Activated B cell treated with CpG ODN at 0.5 μM for 24 hours (primary cell): ENCODE data around the gene TMEM256. TPM values are rescaled to one million over a fixed set of nuclear protein-coding genes. Genes with fewer than 3 reads are reported as not detected.

Experiments used
- ATAC-seq: fragments of 200-7000 bp; cut with Tn5 transposase; one replicate; pipeline ENCODE4 v1.10.0; 2021; ENCODE audit warnings: low read depth, mild to moderate bottlenecking, moderate library complexity
- CTCF ChIA-PET: fragments of 350-600 bp; sonication (Branson Sonifier 250); formaldehyde crosslinking; loops from one replicate; lab custom pipeline; 2021; ENCODE audit warnings: antibody characterized with exemption; lab: Charles Lee
- POLR2A ChIA-PET: fragments of 350-600 bp; sonication (Branson Sonifier 250); formaldehyde crosslinking; loops from one replicate; lab custom pipeline; 2021; ENCODE audit warnings: antibody characterized with exemption; lab: Charles Lee
- DNase-seq: peaks from one replicate; pipeline ENCODE4 v3.0.0; 2022
- H3K27ac Mint-ChIP-seq: one replicate; pipeline ENCODE4 v1.8.0; 2020; ENCODE audit warnings: mixed read lengths
- H3K27me3 Mint-ChIP-seq: one replicate; pipeline ENCODE4 v1.8.0; 2021; ENCODE audit warnings: mixed read lengths
- H3K36me3 Mint-ChIP-seq: one replicate; pipeline ENCODE4 v1.8.0; 2021; ENCODE audit warnings: low read depth, mixed read lengths
- H3K4me1 Mint-ChIP-seq: one replicate; pipeline ENCODE4 v1.8.0; 2021; ENCODE audit warnings: mixed read lengths
- H3K4me3 Mint-ChIP-seq: one replicate; pipeline ENCODE4 v1.8.0; 2020; ENCODE audit warnings: mild to moderate bottlenecking, mixed read lengths
- H3K9me3 Mint-ChIP-seq: one replicate; pipeline ENCODE4 v1.8.0; 2020; ENCODE audit warnings: mixed read lengths
- intact Hi-C: fragments of 100-400 bp; cut with micrococcal nuclease; formaldehyde crosslinking; loops from one replicate; pipeline ENCODE4 v1.15.1; 2024
- total RNA-seq: library from RNA; stranded (reverse); gene quantifications from 2 replicates; pipeline ENCODE4 v1.2.3, GENCODE V29; 2022
- TF ChIP-seq, protein P1 (sequence below): fragments of 200-600 bp; IDR thresholded peaks from one replicate; pipeline ENCODE4 v1.8.0; 2022; ENCODE audit warnings: antibody characterized with exemption, mild to moderate bottlenecking

Gene TMEM256
- total RNA-seq, 1 donor from 2014 or later: 98.2 TPM

DNA sequence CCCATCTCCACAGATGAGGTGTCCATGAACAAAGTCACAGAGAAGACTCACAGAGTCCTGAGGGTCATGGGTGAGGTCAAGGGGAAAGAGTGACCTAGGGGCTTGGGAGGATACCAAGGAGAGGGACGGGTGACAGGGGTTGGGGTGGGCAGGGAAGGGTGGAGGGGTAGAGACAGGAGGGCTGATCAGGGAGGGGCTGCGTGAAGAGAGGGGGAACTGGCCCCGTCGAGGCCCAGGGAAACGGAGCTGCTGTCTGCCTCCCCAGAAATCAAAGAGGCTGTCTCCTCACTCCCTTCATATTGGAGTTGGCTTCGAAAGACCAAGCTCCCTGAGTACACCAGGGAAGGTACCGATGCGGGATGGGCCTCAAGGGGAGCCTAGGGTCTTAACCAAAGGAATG, 48.3 kb downstream of the TMEM256 start:
- no peaks in the 10 kb centered on the region for H3K9me3 Mint-ChIP-seq
- H3K27ac Mint-ChIP-seq: no peak overlapping the region
- intact Hi-C loops: no loop called here
- H3K4me3 Mint-ChIP-seq: no peak overlapping the region
- DNase-seq (no peak), ATAC-seq (no peak)
- H3K4me1 Mint-ChIP-seq: peaks cover 31% of the 10 kb centered on the region
- POLR2A ChIA-PET: interaction anchor here (0.6 to 2.0 kb wide), 19 partner anchors 19 to 332 kb away, joined by 3 to 12 read pairs (median 4); partner anchors contain the start of genes ACAP1, CD68, FGF11 and MPDU1
- H3K27me3 Mint-ChIP-seq: no peaks in the 10 kb centered on the region
- TF ChIP-seq, protein P1, sequence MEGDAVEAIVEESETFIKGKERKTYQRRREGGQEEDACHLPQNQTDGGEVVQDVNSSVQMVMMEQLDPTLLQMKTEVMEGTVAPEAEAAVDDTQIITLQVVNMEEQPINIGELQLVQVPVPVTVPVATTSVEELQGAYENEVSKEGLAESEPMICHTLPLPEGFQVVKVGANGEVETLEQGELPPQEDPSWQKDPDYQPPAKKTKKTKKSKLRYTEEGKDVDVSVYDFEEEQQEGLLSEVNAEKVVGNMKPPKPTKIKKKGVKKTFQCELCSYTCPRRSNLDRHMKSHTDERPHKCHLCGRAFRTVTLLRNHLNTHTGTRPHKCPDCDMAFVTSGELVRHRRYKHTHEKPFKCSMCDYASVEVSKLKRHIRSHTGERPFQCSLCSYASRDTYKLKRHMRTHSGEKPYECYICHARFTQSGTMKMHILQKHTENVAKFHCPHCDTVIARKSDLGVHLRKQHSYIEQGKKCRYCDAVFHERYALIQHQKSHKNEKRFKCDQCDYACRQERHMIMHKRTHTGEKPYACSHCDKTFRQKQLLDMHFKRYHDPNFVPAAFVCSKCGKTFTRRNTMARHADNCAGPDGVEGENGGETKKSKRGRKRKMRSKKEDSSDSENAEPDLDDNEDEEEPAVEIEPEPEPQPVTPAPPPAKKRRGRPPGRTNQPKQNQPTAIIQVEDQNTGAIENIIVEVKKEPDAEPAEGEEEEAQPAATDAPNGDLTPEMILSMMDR: no peak
- CTCF ChIA-PET: interaction anchor here (0.7 to 4.2 kb wide), 24 partner anchors 10 to 332 kb away, joined by 3 to 31 read pairs (median 4); partner anchors contain the start of genes ACAP1, FGF11, MPDU1 and SENP3
- peaks cover 2% of the 10 kb centered on the region for H3K36me3 Mint-ChIP-seq

DNA sequence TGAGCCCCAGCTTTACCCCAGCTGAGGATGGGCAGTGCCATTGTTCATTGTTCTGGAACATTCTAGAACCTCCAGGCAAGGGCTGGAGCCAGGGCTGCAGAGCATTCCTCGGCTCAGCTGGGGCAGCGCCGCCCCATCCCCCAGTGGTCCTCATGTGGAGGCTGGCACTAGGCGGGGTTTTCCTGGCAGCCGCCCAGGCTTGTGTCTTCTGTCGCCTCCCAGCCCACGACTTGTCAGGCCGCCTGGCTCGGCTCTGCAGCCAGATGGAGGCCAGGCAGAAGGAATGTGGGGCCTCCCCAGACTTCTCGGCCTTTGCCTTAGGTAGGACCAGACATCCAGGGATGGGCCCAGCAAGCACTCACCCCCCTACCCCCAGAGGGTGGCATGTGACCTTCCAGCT, 48.8 kb downstream of the TMEM256 start, which contains the start of gene TMEM95:
Gene TMEM95, plus strand, starts transcription at position 104 of the 400 bp plus-strand sequence. Its CDS starts 49 bp downstream, at position 153.
- Mint-ChIP-seq H3K27ac (peak within 1 kb of the TSS; percentile 43), H3K4me3 (no peak within 1 kb of the TSS), H3K4me1 (peaks cover 36% of the 10 kb centered on the region), H3K36me3 (peaks cover 2% of the 10 kb centered on the region), H3K9me3 (no peaks in the 10 kb centered on the region), H3K27me3 (no peaks in the 10 kb centered on the region)
- POLR2A ChIA-PET: interaction anchor here (0.6 to 2.0 kb wide), 11 partner anchors 18 to 229 kb away, joined by 3 to 12 read pairs (median 6); partner anchors contain the start of genes ACAP1, CD68, FGF11 and MPDU1
- TF ChIP-seq, protein P1: no peak
- intact Hi-C loops: no loop called here
- DNase-seq (no peak), ATAC-seq (no peak)
- CTCF ChIA-PET: interaction anchor here (0.9 to 4.2 kb wide), 11 partner anchors 21 to 332 kb away, joined by 3 to 31 read pairs (median 7); partner anchors contain the start of genes MPDU1, SENP3, SOX15 and TNFSF13

DNA sequence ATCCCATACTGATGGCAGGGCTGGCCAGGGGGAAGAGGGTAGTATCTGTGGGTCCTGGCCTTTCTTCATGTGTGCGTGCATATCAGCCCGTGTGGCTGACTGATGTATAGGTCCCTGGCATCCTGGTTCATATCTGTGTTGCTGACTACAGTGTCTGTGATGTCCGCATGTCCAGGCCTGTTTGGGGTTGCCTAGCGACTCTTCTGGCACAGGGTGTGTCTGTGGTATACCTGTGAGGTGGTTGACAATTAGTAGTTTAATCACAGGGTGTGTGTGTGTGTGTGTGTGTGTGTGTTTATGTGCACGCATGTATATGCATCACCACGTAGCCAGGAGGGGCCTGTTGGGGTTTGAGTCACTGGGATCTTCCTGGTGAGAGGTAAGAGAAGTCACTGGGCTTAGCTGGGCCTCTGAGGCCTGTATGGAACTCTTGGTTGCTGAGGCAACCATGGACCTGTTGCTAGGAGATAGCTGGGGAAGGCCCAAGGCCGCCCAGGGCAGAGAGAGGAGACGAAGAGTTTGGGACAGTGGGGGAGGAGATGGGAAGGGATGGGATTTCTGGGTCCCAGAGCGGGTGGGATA, 49.5 kb downstream of the TMEM256 start:
- H3K4me1 Mint-ChIP-seq: peaks cover 42% of the 10 kb centered on the region
- peak overlapping the region; percentile 43 for H3K27ac Mint-ChIP-seq
- no peak overlapping the region for H3K4me3 Mint-ChIP-seq
- peaks cover 2% of the 10 kb centered on the region for H3K36me3 Mint-ChIP-seq
- POLR2A ChIA-PET: interaction anchor here (0.6 to 2.0 kb wide), 4 partner anchors 17 to 130 kb away, joined by 3 to 10 read pairs (median 7); partner anchors contain the start of genes ACAP1, FGF11, NLGN2 and POLR2A
- CTCF ChIA-PET: interaction anchor here (0.9 to 4.2 kb wide), 6 partner anchors 82 to 235 kb away, joined by 3 to 31 read pairs (median 7); partner anchors contain the start of gene SENP3
- intact Hi-C loops: loop anchor here (5.0 kb wide), 1 partner anchor 137 kb away; the partner anchor contains the start of genes ACADVL and DLG4
- no peaks in the 10 kb centered on the region for H3K9me3 Mint-ChIP-seq
- H3K27me3 Mint-ChIP-seq: no peaks in the 10 kb centered on the region
- ATAC-seq: no peak
- no peak for DNase-seq
- TF ChIP-seq, protein P1: no peak

Other genes with a start within 250 kb of the TMEM256 start
- gene ASGR1, start 224.7 kb downstream of the TMEM256 start, total RNA-seq: not detected in 2 replicates
- 3.9 and 5.0 TPM in 2 replicates for gene DLG4, start 184.3 kb downstream of the TMEM256 start, total RNA-seq
- 438 and 469 TPM in 2 replicates for gene ACADVL, start 184.2 kb downstream of the TMEM256 start, total RNA-seq
- 56.1 and 64.6 TPM in 2 replicates for gene DVL2, start 169.6 kb downstream of the TMEM256 start, total RNA-seq
- 45.5 and 46.6 TPM in 2 replicates for gene PHF23, start 164.6 kb downstream of the TMEM256 start, total RNA-seq
- gene GABARAP, start 161.6 kb downstream of the TMEM256 start, total RNA-seq: 291 and 325 TPM in 2 replicates
- gene CTDNEP1, start 152.4 kb downstream of the TMEM256 start, total RNA-seq: 165 and 168 TPM in 2 replicates
- 49.2 and 53.6 TPM in 2 replicates for gene ELP5, start 151.9 kb downstream of the TMEM256 start, total RNA-seq
- 1.1 and 1.8 TPM in 2 replicates for gene CLDN7, start 141.6 kb downstream of the TMEM256 start, total RNA-seq
- not detected in 2 replicates for gene SLC2A4, start 122.4 kb downstream of the TMEM256 start, total RNA-seq
- gene YBX2, start 109.5 kb downstream of the TMEM256 start, total RNA-seq: 0.16 TPM in 1 of 2 replicates, not detected in the other
- 656 and 664 TPM in 2 replicates for gene EIF5A, start 96.5 kb downstream of the TMEM256 start, total RNA-seq
- 105 and 115 TPM in 2 replicates for gene GPS2, start 88.7 kb downstream of the TMEM256 start, total RNA-seq
- gene NEURL4, start 74.8 kb downstream of the TMEM256 start, total RNA-seq: 52.8 and 60.1 TPM in 2 replicates
- gene ACAP1, start 67.6 kb downstream of the TMEM256 start, total RNA-seq: 298 and 328 TPM in 2 replicates
- gene KCTD11, start 51.9 kb downstream of the TMEM256 start, total RNA-seq: 7.2 and 7.8 TPM in 2 replicates
- gene TMEM95, start 48.9 kb downstream of the TMEM256 start, total RNA-seq: not detected in 2 replicates
- 3.5 and 5.8 TPM in 2 replicates for gene TNK1, start 23.0 kb downstream of the TMEM256 start, total RNA-seq
- 31.7 and 35.2 TPM in 2 replicates for gene PLSCR3, start 9.6 kb downstream of the TMEM256 start, total RNA-seq
- 0.66 and 1.1 TPM in 2 replicates for gene NLGN2, start 3.7 kb upstream of the TMEM256 start, total RNA-seq
- not detected in 2 replicates for gene SPEM1, start 16.2 kb upstream of the TMEM256 start, total RNA-seq
- not detected in 2 replicates for gene SPEM2, start 21.5 kb upstream of the TMEM256 start, total RNA-seq
- not detected in 2 replicates for gene SPEM3, start 24.8 kb upstream of the TMEM256 start, total RNA-seq
- gene TMEM102, start 31.3 kb upstream of the TMEM256 start, total RNA-seq: 13.4 and 14.8 TPM in 2 replicates
- 1.3 and 2.8 TPM in 2 replicates for gene FGF11, start 35.4 kb upstream of the TMEM256 start, total RNA-seq
- 5.9 and 6.0 TPM in 2 replicates for gene CHRNB1, start 41.0 kb upstream of the TMEM256 start, total RNA-seq
- gene ZBTB4, start 75.5 kb upstream of the TMEM256 start, total RNA-seq: 28.8 and 30.5 TPM in 2 replicates
- not detected in 2 replicates for gene SLC35G6, start 77.3 kb upstream of the TMEM256 start, total RNA-seq
- gene POLR2A, start 80.3 kb upstream of the TMEM256 start, total RNA-seq: 148 and 162 TPM in 2 replicates
- 25.2 and 30.7 TPM in 2 replicates for gene TNFSF12, start 145.0 kb upstream of the TMEM256 start, total RNA-seq
- 14.4 and 15.3 TPM in 2 replicates for gene TNFSF13, start 154.7 kb upstream of the TMEM256 start, total RNA-seq
- gene SENP3, start 157.8 kb upstream of the TMEM256 start, total RNA-seq: 49.6 and 55.8 TPM in 2 replicates
- 7.2 and 7.8 TPM in 2 replicates for gene CD68, start 175.5 kb upstream of the TMEM256 start, total RNA-seq
- gene MPDU1, start 179.8 kb upstream of the TMEM256 start, total RNA-seq: 50.7 and 58.9 TPM in 2 replicates
- 0.24 and 0.64 TPM in 2 replicates for gene SOX15, start 186.0 kb upstream of the TMEM256 start, total RNA-seq
- gene FXR2, start 210.8 kb upstream of the TMEM256 start, total RNA-seq: 27.5 and 32.4 TPM in 2 replicates
- gene SAT2, start 223.7 kb upstream of the TMEM256 start, total RNA-seq: 44.5 and 45.0 TPM in 2 replicates
- gene SHBG, start 226.0 kb upstream of the TMEM256 start, total RNA-seq: not detected in 2 replicates
- gene ATP1B2, start 246.8 kb upstream of the TMEM256 start, total RNA-seq: not detected in 2 replicates